HepG2 (cell line): ENCODE measurements around the gene BTBD8. TPM values are rescaled to one million over a fixed set of nuclear protein-coding genes. Genes with fewer than 3 reads are reported as not detected.

ENCODE experiments used
- CCDC6 ChIP-seq: sonication (generic); formaldehyde crosslinking; IDR thresholded peaks from 2 replicates; pipeline ENCODE4 v1.8.1; 2022; ENCODE audit warnings: mild to moderate bottlenecking, missing genetic modification reagents, moderate library complexity
- ESRRA ChIP-seq: sonication (generic); formaldehyde crosslinking; IDR thresholded peaks from 2 replicates; pipeline ENCODE4 v1.5.1; 2020; ENCODE audit warnings: mild to moderate bottlenecking, low read depth, missing genetic modification reagents
- MED1 ChIP-seq: sonication (generic); formaldehyde crosslinking; IDR thresholded peaks from 2 replicates; pipeline ENCODE4 v1.4.0; 2020; ENCODE audit warnings: missing genetic modification reagents
- PTBP1 ChIP-seq: fragments of 200-400 bp; formaldehyde crosslinking; IDR thresholded peaks from 2 replicates; pipeline ENCODE4 v1.6.1; 2018; ENCODE audit warnings: low read length, low read depth; ENCODE audit not compliant: poor library complexity, severe bottlenecking
- YEATS2 ChIP-seq: sonication (generic); formaldehyde crosslinking; IDR thresholded peaks from 2 replicates; pipeline ENCODE4 v1.4.0; 2020; ENCODE audit warnings: missing genetic modification reagents, borderline replicate concordance
- ZNF205 ChIP-seq: IDR thresholded peaks from 2 replicates; pipeline ENCODE4 v1.6.1; 2018; ENCODE audit warnings: missing biosample characterization, missing genetic modification reagents
- ZNF256 ChIP-seq: sonication (generic); formaldehyde crosslinking; conservative IDR thresholded peaks from 2 replicates; pipeline ENCODE4 v1.4.0; 2020; ENCODE audit warnings: missing genetic modification reagents
- ZNF432 ChIP-seq: sonication (generic); formaldehyde crosslinking; IDR thresholded peaks from 2 replicates; pipeline ENCODE4 v1.5.0; 2020; ENCODE audit warnings: missing genetic modification reagents, mild to moderate bottlenecking, borderline replicate concordance
- ZNF761 ChIP-seq: sonication (generic); formaldehyde crosslinking; conservative IDR thresholded peaks from 2 replicates; pipeline ENCODE4 v1.4.0; 2020; ENCODE audit warnings: mild to moderate bottlenecking, missing genetic modification reagents
- polyA plus RNA-seq, 8 experiments: library from polyadenylated mRNA; depleted of rRNA in 3 of 8; stranded (reverse) in 7 of 8; unstranded in 1 of 8; fragments of >200 nt; fragmentation: Illumina TruSeq in 4 of 8; extraction: Trizol in 4 of 8; gene quantifications; 2 replicates each; pipeline versions ENCODE4 v1.2.1 to v1.2.3, GENCODE V29; 2011 to 2016; ENCODE audit warnings: low read depth in 4 of 8, missing spikeins in 1 of 8, mixed read lengths in 1 of 8; ENCODE audit not compliant: insufficient read depth in 1 of 8
- total RNA-seq, 5 experiments: library from RNA; depleted of rRNA; stranded (reverse); fragments of >200 nt; fragmentation: Illumina TruSeq; extraction: Trizol; gene quantifications; 2 replicates each; pipeline ENCODE4 v1.2.3, GENCODE V29; 2016; ENCODE audit warnings: low read depth in 1 of 5
- TF ChIP-seq, protein P1 (sequence below): sonication (generic); formaldehyde crosslinking; conservative IDR thresholded peaks from 2 replicates; pipeline ENCODE4 v1.4.0; 2020; ENCODE audit warnings: missing genetic modification reagents
- TF ChIP-seq, protein P2 (sequence below): sonication (generic); formaldehyde crosslinking; IDR thresholded peaks from 2 replicates; pipeline ENCODE4 v1.4.0; 2020; ENCODE audit warnings: missing genetic modification reagents
- TF ChIP-seq, protein P3 (sequence below): sonication (generic); formaldehyde crosslinking; IDR thresholded peaks from 2 replicates; pipeline ENCODE4 v1.4.0; 2020; ENCODE audit warnings: missing genetic modification reagents

Gene BTBD8
- total and polyA plus RNA-seq, 2 of the 13 experiments (the other 11 are each of a cell fraction or from before 2014, with no cell fraction given), result 0.41 to 1.8 TPM

DNA sequence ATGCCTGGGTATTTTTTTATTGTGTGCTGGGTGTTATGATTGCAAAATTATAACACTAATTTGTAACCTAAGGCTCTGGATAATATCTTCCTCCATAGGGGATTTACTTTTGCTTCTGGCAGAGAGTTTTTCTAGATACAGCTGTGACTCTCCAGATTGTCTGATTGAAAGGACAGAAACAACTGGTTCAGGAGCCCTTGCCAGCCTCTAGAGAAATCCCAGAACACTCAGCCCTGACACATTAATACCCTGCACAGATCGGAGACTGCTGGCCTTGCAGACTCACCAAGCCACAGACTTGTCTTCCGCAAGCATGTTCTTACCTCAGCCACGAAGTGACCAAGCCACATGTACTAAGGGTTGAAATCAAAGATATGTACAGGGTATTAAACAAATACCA, 148.3 kb downstream of the BTBD8 start (continued):
- TF ChIP-seq, protein P1, sequence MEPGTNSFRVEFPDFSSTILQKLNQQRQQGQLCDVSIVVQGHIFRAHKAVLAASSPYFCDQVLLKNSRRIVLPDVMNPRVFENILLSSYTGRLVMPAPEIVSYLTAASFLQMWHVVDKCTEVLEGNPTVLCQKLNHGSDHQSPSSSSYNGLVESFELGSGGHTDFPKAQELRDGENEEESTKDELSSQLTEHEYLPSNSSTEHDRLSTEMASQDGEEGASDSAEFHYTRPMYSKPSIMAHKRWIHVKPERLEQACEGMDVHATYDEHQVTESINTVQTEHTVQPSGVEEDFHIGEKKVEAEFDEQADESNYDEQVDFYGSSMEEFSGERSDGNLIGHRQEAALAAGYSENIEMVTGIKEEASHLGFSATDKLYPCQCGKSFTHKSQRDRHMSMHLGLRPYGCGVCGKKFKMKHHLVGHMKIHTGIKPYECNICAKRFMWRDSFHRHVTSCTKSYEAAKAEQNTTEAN (CRISPR knock-in tag), result no peak
- TF ChIP-seq YEATS2 (CRISPR knock-in tag), result no peak
- no peak for TF ChIP-seq ZNF205 (CRISPR knock-in tag)
- TF ChIP-seq MED1 (CRISPR knock-in tag), result no peak
- TF ChIP-seq, protein P2, sequence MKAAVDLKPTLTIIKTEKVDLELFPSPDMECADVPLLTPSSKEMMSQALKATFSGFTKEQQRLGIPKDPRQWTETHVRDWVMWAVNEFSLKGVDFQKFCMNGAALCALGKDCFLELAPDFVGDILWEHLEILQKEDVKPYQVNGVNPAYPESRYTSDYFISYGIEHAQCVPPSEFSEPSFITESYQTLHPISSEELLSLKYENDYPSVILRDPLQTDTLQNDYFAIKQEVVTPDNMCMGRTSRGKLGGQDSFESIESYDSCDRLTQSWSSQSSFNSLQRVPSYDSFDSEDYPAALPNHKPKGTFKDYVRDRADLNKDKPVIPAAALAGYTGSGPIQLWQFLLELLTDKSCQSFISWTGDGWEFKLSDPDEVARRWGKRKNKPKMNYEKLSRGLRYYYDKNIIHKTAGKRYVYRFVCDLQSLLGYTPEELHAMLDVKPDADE, result no peak
- TF ChIP-seq ESRRA (CRISPR knock-in tag), result no peak
- no peak for TF ChIP-seq ZNF761
- TF ChIP-seq PTBP1, result no peak
- TF ChIP-seq, protein P3, sequence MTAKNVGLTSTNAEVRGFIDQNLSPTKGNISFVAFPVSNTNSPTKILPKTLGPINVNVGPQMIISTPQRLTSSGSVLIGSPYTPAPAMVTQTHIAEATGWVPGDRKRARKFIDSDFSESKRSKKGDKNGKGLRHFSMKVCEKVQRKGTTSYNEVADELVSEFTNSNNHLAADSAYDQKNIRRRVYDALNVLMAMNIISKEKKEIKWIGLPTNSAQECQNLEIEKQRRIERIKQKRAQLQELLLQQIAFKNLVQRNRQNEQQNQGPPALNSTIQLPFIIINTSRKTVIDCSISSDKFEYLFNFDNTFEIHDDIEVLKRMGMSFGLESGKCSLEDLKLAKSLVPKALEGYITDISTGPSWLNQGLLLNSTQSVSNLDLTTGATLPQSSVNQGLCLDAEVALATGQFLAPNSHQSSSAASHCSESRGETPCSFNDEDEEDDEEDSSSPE (CRISPR knock-in tag), result no peak
- no peak for TF ChIP-seq ZNF256
- no peak for TF ChIP-seq ZNF432 (CRISPR knock-in tag)
- no peak for TF ChIP-seq CCDC6 (CRISPR knock-in tag)
- TF ChIP-seq, all 625 proteins: peak for 0
